ENCODE data around the gene YIPF1.

DNA sequence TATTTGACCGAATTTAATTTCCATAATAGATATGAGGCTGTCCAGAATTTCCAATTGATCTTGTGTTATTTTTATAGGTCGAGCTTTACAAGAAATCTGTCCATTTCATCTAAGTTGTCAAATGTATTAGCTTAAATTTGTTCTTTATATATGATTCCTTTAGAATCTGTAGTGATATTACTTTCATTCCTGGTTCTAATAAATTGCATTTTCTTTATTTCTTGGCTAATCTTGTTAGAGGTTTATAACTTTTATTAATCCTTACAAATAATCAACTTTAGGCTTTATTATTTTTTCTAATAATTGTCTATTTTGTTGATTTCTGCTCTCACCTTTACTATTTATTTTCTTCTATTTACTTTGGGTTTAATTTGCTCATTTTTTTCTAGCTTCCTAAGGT, 41.9 kb upstream of the YIPF1 start:
- TF ChIP-seq CTCF (IDR thresholded peaks at IDR 0.05), result no peak
- no peak for TF ChIP-seq POLR2A (IDR thresholded peaks at IDR 0.05)
- no peak for TF ChIP-seq POLR2AphosphoS5 (IDR thresholded peaks at IDR 0.05)

All from suprapubic skin (tissue), 4 donors.